Uterus (tissue), 4 donors: ENCODE data around the gene CST3. TPM values are rescaled to one million over a fixed set of nuclear protein-coding genes. Genes with fewer than 3 reads are reported as not detected.

Source experiments
- DNase-seq, 2 donors: peaks; one replicate each; pipeline ENCODE4 v3.0.0-alpha.2; 2019 to 2020
- H3K27ac ChIP-seq, 2 donors: fragments of 200-600 bp; sonication (generic); 1 replicate in 1 of 2; 2 replicates in 1 of 2; pipeline ENCODE4 v1.5.1; 2016 to 2018
- H3K27me3 ChIP-seq, 2 donors: fragments of 200-600 bp; sonication (generic); one replicate each; pipeline ENCODE4 v1.5.1; 2018 to 2019; ENCODE audit warnings: control low read depth in 1 of 2
- H3K36me3 ChIP-seq, 2 donors: fragments of 200-600 bp; sonication (generic); one replicate each; pipeline ENCODE4 v1.5.1; 2019; ENCODE audit warnings: control low read depth in 1 of 2
- H3K4me1 ChIP-seq, 2 donors: fragments of 200-600 bp; sonication (generic); one replicate each; pipeline ENCODE4 v1.5.1; 2018 to 2019; ENCODE audit warnings: control low read depth in 1 of 2
- H3K4me3 ChIP-seq, 2 donors: fragments of 200-600 bp; sonication (generic); 1 replicate in 1 of 2; 2 replicates in 1 of 2; pipeline ENCODE4 v1.5.1; 2018 to 2019; ENCODE audit warnings: mild to moderate bottlenecking in 1 of 2
- H3K9me3 ChIP-seq, 2 donors: fragments of 200-600 bp; sonication (generic); one replicate each; pipeline ENCODE4 v1.5.1; 2019; ENCODE audit warnings: control low read depth in 1 of 2
- CTCF ChIP-seq, 4 experiments: fragments of 200-600 bp in 2 of 4; fragments of 450-650 bp in 2 of 4; sonication (generic) in 2 of 4; IDR thresholded peaks; one replicate each; pipeline ENCODE4 v1.5.1; 2016 to 2019; ENCODE audit warnings: antibody characterized with exemption in 4 of 4, mild to moderate bottlenecking in 2 of 4, moderate library complexity in 1 of 4
- POLR2A ChIP-seq, 2 donors: fragments of 450-650 bp; IDR thresholded peaks; one replicate each; pipeline ENCODE4 v1.6.1; 2016; ENCODE audit warnings: antibody characterized with exemption in 2 of 2, mild to moderate bottlenecking in 1 of 2, moderate library complexity in 1 of 2
- intact Hi-C: fragments of 100-400 bp; cut with DNase I; formaldehyde crosslinking; loops from one replicate; pipeline ENCODE4 v1.15.1; 2023; ENCODE audit warnings: low total_unique reads
- total RNA-seq, 4 donors: library from RNA; depleted of rRNA in 3 of 4; stranded (reverse); fragments of >200 nt in 3 of 4; gene quantifications; one replicate each; pipeline versions ENCODE4 v1.1.0 to v1.2.4, GENCODE V29; 2014 to 2023
- donor health status: DM: yes; HTN: yes; CAD: no.

The CST3 gene
- total RNA-seq, 4 donors from 2014 or later = 205 to 1,148 (median 624) TPM

- no peak within 1 kb of the TSS for H3K4me3 ChIP-seq
- H3K27me3 ChIP-seq = no peaks in the 10 kb centered on the region
- H3K9me3 ChIP-seq = no peaks in the 10 kb centered on the region
- no peaks in the 10 kb centered on the region for H3K36me3 ChIP-seq
- no peak within 1 kb of the TSS for H3K27ac ChIP-seq
- intact Hi-C loops = loop anchor here (10.0 kb wide), 1 partner anchor 161 kb away; no protein-coding TSS in a partner anchor
- TF ChIP-seq POLR2A (IDR thresholded peaks at IDR 0.05) = no peak
- no peak for TF ChIP-seq CTCF (IDR thresholded peaks at IDR 0.05)
- no peaks in the 10 kb centered on the region for H3K4me1 ChIP-seq
- no peak for DNase-seq
These were observed 31.7 kb downstream of the CST3 start, which contains the start of gene CST9 for GRCh38 chr20:23605867-23606651. Gene CST9 (minus strand): TSS chr20:23605917. CDS start chr20:23605864, 53 bp downstream.

GRCh38 chr20:23604306-23604705 lies 33.4 kb downstream of the CST3 start:
- TF ChIP-seq CTCF (IDR thresholded peaks at IDR 0.05) (no peak), POLR2A (IDR thresholded peaks at IDR 0.05) (no peak)
- no peaks in the 10 kb centered on the region for H3K27me3 ChIP-seq

GRCh38 chr20:23603321-23603720 lies 34.4 kb downstream of the CST3 start:
- Histone ChIP-seq H3K27ac (no peak overlapping the region), H3K4me3 (no peak overlapping the region), H3K27me3 (no peaks in the 10 kb centered on the region), H3K4me1 (no peaks in the 10 kb centered on the region), H3K9me3 (no peaks in the 10 kb centered on the region), H3K36me3 (no peaks in the 10 kb centered on the region)
- TF ChIP-seq POLR2A (IDR thresholded peaks at IDR 0.05) (no peak), CTCF (IDR thresholded peaks at IDR 0.05) (no peak)
- no peak for DNase-seq
- intact Hi-C loops = loop anchor here (10.0 kb wide), 1 partner anchor 159 kb away; no protein-coding TSS in a partner anchor

More at GRCh38 chr20:23604306-23604705, 33.4 kb downstream of the CST3 start:
- no peak for DNase-seq
- H3K9me3 ChIP-seq = no peaks in the 10 kb centered on the region
- H3K27ac ChIP-seq = no peak overlapping the region
- H3K4me3 ChIP-seq = no peak overlapping the region
- H3K36me3 ChIP-seq = no peaks in the 10 kb centered on the region
- intact Hi-C loops = loop anchor here (10.0 kb wide), 1 partner anchor 160 kb away; no protein-coding TSS in a partner anchor
- H3K4me1 ChIP-seq = no peaks in the 10 kb centered on the region

- DNase-seq = no peak
- intact Hi-C loops = loop anchor here (10.0 kb wide), 1 partner anchor 158 kb away; no protein-coding TSS in a partner anchor
- no peak overlapping the region for H3K27ac ChIP-seq
- no peaks in the 10 kb centered on the region for H3K36me3 ChIP-seq
- TF ChIP-seq CTCF (IDR thresholded peaks at IDR 0.05) (no peak), POLR2A (IDR thresholded peaks at IDR 0.05) (no peak)
- no peaks in the 10 kb centered on the region for H3K4me1 ChIP-seq
- H3K9me3 ChIP-seq = no peaks in the 10 kb centered on the region
- no peak overlapping the region for H3K4me3 ChIP-seq
- H3K27me3 ChIP-seq = no peaks in the 10 kb centered on the region
These were observed 35.1 kb downstream of the CST3 start for GRCh38 chr20:23602699-23603098.

GRCh38 chr20:23602241-23602640 lies 35.5 kb downstream of the CST3 start:
- intact Hi-C loops = loop anchor here (10.0 kb wide), 1 partner anchor 157 kb away; no protein-coding TSS in a partner anchor
- no peaks in the 10 kb centered on the region for H3K9me3 ChIP-seq
- no peaks in the 10 kb centered on the region for H3K36me3 ChIP-seq
- no peak for TF ChIP-seq CTCF (IDR thresholded peaks at IDR 0.05)
- TF ChIP-seq POLR2A (IDR thresholded peaks at IDR 0.05) = no peak
- no peaks in the 10 kb centered on the region for H3K4me1 ChIP-seq
- H3K27ac ChIP-seq = no peak overlapping the region
- H3K27me3 ChIP-seq = no peaks in the 10 kb centered on the region
- no peak overlapping the region for H3K4me3 ChIP-seq
- DNase-seq = no peak
